HL-60 (cell line): Measurements from ENCODE around the gene ATF3.

Experiments
- DNase-seq, 2 experiments: peaks; one replicate each; pipeline ENCODE4 v3.0.0-alpha.2; 2010 to 2020; ENCODE audit warnings: low read depth in 1 of 2, low spot score in 1 of 2
- H3K27ac ChIP-seq: fragments of 250-450 bp; sonication (Bioruptor Pico); replicated peaks from 2 replicates; pipeline ENCODE4 v1.5.1; 2020; ENCODE audit warnings: mild to moderate bottlenecking, moderate library complexity
- H3K27me3 ChIP-seq: fragments of 250-450 bp; sonication (Bioruptor Pico); 2 replicates; pipeline ENCODE4 v1.5.1; 2021; ENCODE audit warnings: mild to moderate bottlenecking, moderate library complexity; ENCODE audit not compliant: insufficient read depth, poor library complexity, severe bottlenecking
- H3K4me3 ChIP-seq: replicated peaks from 2 replicates; pipeline ENCODE4 v1.5.1; 2011; ENCODE audit warnings: mild to moderate bottlenecking, control low read depth, low read length; ENCODE audit not compliant: insufficient read depth
- GABPA ChIP-seq: IDR thresholded peaks from 2 replicates; pipeline ENCODE4 v1.6.1; 2012; ENCODE audit warnings: low read depth
- POLR2AphosphoS5 ChIP-seq: IDR thresholded peaks from 2 replicates; pipeline ENCODE4 v1.6.1; 2012; ENCODE audit warnings: low read depth
- REST ChIP-seq: IDR thresholded peaks from 2 replicates; pipeline ENCODE4 v1.6.1; 2012; ENCODE audit warnings: low read depth; ENCODE audit not compliant: insufficient replicate concordance
- SPI1 ChIP-seq: IDR thresholded peaks from 2 replicates; pipeline ENCODE4 v1.6.1; 2012; ENCODE audit warnings: low read depth, mild to moderate bottlenecking, borderline replicate concordance
- TF ChIP-seq, protein P1 (sequence below): IDR thresholded peaks from one replicate; pipeline ENCODE4 v1.5.1; 2011; ENCODE audit warnings: low read length, control low read depth, inconsistent platforms; ENCODE audit not compliant: insufficient read depth

Gene ATF3

GRCh38 chr1:212613440-212614335, 5.1 kb downstream of the ATF3 start:
- DNase-seq = no peak
- TF ChIP-seq, protein P1, sequence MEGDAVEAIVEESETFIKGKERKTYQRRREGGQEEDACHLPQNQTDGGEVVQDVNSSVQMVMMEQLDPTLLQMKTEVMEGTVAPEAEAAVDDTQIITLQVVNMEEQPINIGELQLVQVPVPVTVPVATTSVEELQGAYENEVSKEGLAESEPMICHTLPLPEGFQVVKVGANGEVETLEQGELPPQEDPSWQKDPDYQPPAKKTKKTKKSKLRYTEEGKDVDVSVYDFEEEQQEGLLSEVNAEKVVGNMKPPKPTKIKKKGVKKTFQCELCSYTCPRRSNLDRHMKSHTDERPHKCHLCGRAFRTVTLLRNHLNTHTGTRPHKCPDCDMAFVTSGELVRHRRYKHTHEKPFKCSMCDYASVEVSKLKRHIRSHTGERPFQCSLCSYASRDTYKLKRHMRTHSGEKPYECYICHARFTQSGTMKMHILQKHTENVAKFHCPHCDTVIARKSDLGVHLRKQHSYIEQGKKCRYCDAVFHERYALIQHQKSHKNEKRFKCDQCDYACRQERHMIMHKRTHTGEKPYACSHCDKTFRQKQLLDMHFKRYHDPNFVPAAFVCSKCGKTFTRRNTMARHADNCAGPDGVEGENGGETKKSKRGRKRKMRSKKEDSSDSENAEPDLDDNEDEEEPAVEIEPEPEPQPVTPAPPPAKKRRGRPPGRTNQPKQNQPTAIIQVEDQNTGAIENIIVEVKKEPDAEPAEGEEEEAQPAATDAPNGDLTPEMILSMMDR = no peak
- TF ChIP-seq REST = no peak
- no peak for TF ChIP-seq GABPA
- no peak for TF ChIP-seq SPI1
- no peak for TF ChIP-seq POLR2AphosphoS5
- H3K27me3 ChIP-seq = peaks cover 2% of the 10 kb centered on the region
- H3K4me3 ChIP-seq = no peak overlapping the region
- no peak overlapping the region for H3K27ac ChIP-seq

GRCh38 chr1:212614453-212615200, 6.1 kb downstream of the ATF3 start:
- H3K4me3 ChIP-seq = no peak overlapping the region
- DNase-seq = no peak
- H3K27ac ChIP-seq = no peak overlapping the region
- TF ChIP-seq GABPA = no peak
- peaks cover 2% of the 10 kb centered on the region for H3K27me3 ChIP-seq

GRCh38 chr1:212615201-212615470, 6.6 kb downstream of the ATF3 start:
- TF ChIP-seq REST = no peak
- no peak for TF ChIP-seq GABPA
- TF ChIP-seq, protein P1 = no peak
- TF ChIP-seq POLR2AphosphoS5 = no peak
- no peak for TF ChIP-seq SPI1
- H3K27me3 ChIP-seq = peaks cover 2% of the 10 kb centered on the region
- no peak for DNase-seq
- no peak overlapping the region for H3K4me3 ChIP-seq
- H3K27ac ChIP-seq = no peak overlapping the region

DNA sequence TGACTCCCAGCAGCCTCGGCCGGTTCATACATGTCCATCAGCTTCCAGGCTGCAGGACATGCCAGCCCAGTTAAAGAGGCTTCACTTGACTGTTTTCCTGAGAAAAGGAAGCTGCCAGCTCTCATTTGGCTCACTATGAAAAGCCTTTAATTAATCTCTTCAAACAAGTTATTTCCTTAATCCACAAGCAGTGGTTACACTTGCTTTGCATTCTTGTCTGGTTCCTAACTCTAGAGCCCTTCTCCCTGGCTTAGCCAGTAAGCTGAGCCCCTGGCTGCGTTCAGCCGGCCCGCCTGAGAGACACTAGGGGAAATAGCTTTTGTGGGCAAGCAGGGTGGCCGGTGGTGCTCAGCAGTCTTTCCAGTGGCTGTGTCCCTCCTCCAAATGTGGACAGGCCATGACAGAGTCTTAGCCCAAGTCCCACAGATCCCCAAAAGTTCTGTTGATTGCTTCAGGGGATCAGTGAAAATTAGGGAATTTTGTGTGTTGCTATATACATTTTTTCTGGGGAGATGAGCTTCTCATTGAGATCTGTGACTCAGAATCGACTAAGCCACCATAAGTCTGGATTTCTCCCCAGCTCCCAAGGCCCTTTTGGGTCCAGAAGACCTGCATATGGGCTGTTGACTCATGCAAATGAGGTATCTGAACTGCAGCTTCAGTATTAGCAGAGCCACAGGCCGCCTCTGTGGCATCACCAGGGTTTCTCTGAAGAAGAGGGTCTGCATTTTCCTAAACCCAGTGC, 10.1 kb downstream of the ATF3 start:
- Histone ChIP-seq H3K27me3 (no peaks in the 10 kb centered on the region), H3K27ac (no peak overlapping the region), H3K4me3 (no peak overlapping the region)
- DNase-seq = no peak
- TF ChIP-seq, protein P1 = no peak
- TF ChIP-seq REST (no peak), SPI1 (no peak), GABPA (no peak), POLR2AphosphoS5 (no peak)
